KMS-11 (cell line): ENCODE measurements around the gene RAB11FIP4.

Experiments used
- H2AFZ ChIP-seq: fragments of 200-600 bp; sonication (generic); 2 replicates; pipeline ENCODE4 v1.6.1; 2016; ENCODE audit warnings: antibody characterized with exemption, mixed run types, low read depth
- H3K27ac ChIP-seq: fragments of 200-600 bp; sonication (generic); 2 replicates; pipeline ENCODE4 v1.6.1; 2016; ENCODE audit warnings: mild to moderate bottlenecking, mixed run types
- H3K27me3 ChIP-seq: fragments of 200-600 bp; sonication (generic); 2 replicates; pipeline ENCODE4 v1.6.1; 2017; ENCODE audit warnings: mild to moderate bottlenecking, low read depth, mixed run types, moderate library complexity; ENCODE audit not compliant: insufficient read depth
- H3K36me3 ChIP-seq: fragments of 200-600 bp; sonication (generic); 2 replicates; pipeline ENCODE4 v1.6.1; 2017; ENCODE audit warnings: mild to moderate bottlenecking, mixed run types; ENCODE audit not compliant: insufficient read depth
- H3K4me1 ChIP-seq: fragments of 200-600 bp; sonication (generic); 2 replicates; pipeline ENCODE4 v1.6.1; 2016; ENCODE audit warnings: mild to moderate bottlenecking, low read depth, mixed run types; ENCODE audit not compliant: poor library complexity, severe bottlenecking
- H3K4me2 ChIP-seq: fragments of 200-600 bp; sonication (generic); 2 replicates; pipeline ENCODE4 v1.7.0; 2016; ENCODE audit warnings: mild to moderate bottlenecking, mixed run types
- H3K4me3 ChIP-seq: fragments of 200-600 bp; sonication (generic); IDR thresholded peaks from 2 replicates; pipeline ENCODE4 v1.6.1; 2017; ENCODE audit warnings: low read depth, low read length, mixed read lengths; ENCODE audit not compliant: insufficient read depth
- H3K79me2 ChIP-seq: fragments of 200-600 bp; sonication (generic); 2 replicates; pipeline ENCODE4 v1.6.1; 2016; ENCODE audit warnings: low read depth, mixed run types; ENCODE audit not compliant: insufficient read depth
- H3K9ac ChIP-seq: fragments of 200-600 bp; sonication (generic); 2 replicates; pipeline ENCODE4 v1.6.1; 2016; ENCODE audit warnings: mild to moderate bottlenecking, mixed run types
- H4K20me1 ChIP-seq: fragments of 200-600 bp; sonication (generic); 2 replicates; pipeline ENCODE4 v1.6.1; 2016; ENCODE audit warnings: mild to moderate bottlenecking, mixed run types; ENCODE audit not compliant: insufficient read depth
- CTCF ChIP-seq: fragments of 200-600 bp; sonication (generic); conservative IDR thresholded peaks from 2 replicates; pipeline ENCODE4 v1.6.1; 2017; ENCODE audit warnings: low read depth, mild to moderate bottlenecking, antibody characterized with exemption, low read length, moderate library complexity, mixed read lengths

RAB11FIP4 gene

GRCh38 chr17:31586946-31587345, 195.5 kb downstream of the RAB11FIP4 start:
- H3K36me3 ChIP-seq = no peaks in the 10 kb centered on the region
- no peak overlapping the region for H3K27ac ChIP-seq
- no peak overlapping the region for H2AFZ ChIP-seq
- no peaks in the 10 kb centered on the region for H3K27me3 ChIP-seq
- no peaks in the 10 kb centered on the region for H4K20me1 ChIP-seq
- no peak overlapping the region for H3K4me2 ChIP-seq
- no peaks in the 10 kb centered on the region for H3K4me1 ChIP-seq
- TF ChIP-seq CTCF = no peak
- H3K79me2 ChIP-seq = no peaks in the 10 kb centered on the region
- H3K9ac ChIP-seq = no peak overlapping the region
- H3K4me3 ChIP-seq = no peak overlapping the region

- H3K4me2 ChIP-seq = no peak overlapping the region
- H4K20me1 ChIP-seq = no peaks in the 10 kb centered on the region
- TF ChIP-seq CTCF = no peak
- H3K27me3 ChIP-seq = no peaks in the 10 kb centered on the region
- H3K4me3 ChIP-seq = no peak overlapping the region
- H3K79me2 ChIP-seq = no peaks in the 10 kb centered on the region
- H3K27ac ChIP-seq = no peak overlapping the region
- H3K9ac ChIP-seq = no peak overlapping the region
- no peaks in the 10 kb centered on the region for H3K36me3 ChIP-seq
- H2AFZ ChIP-seq = no peak overlapping the region
- no peaks in the 10 kb centered on the region for H3K4me1 ChIP-seq
Measured at GRCh38 chr17:31587462-31587861, 196.0 kb downstream of the RAB11FIP4 start.
